ENCODE measurements around the gene VSTM5. TPM values are rescaled to one million over a fixed set of nuclear protein-coding genes. Genes with fewer than 3 reads are reported as not detected.

Gene VSTM5
- total RNA-seq, 1 experiment from 2014 or later = not detected

GRCh38 chr11:93773045-93773477 is 77.4 kb downstream of the VSTM5 start:
- no peak overlapping the region for H3K4me3 ChIP-seq (replicated peaks in 1 of 2; ENCODE audit: low read depth in 1 of 2, low read length in 2 of 2)
- ATAC-seq (peak; percentile 57; the same call in 1 of the 2 replicates), DNase-seq (ENCODE audit: low read depth, low spot score) (no peak)
- no peaks in the 10 kb centered on the region for H3K27me3 ChIP-seq (ENCODE audit: insufficient read depth, low read length)
- ChIA-PET CTCF (no interaction called here), POLR2A (no interaction called here), RAD21 (ENCODE audit: low non-redundant PET in 1 of 2, low total read pairs in 2 of 2, uncharacterized antibody in 2 of 2, unreplicated experiment in 2 of 2) (no interaction called here)
- no peak overlapping the region for H3K4me2 ChIP-seq (ENCODE audit: low read length)
- no peak overlapping the region for H3K27ac ChIP-seq (ENCODE audit: low read depth, low read length)
- no peak overlapping the region for H2AFZ ChIP-seq (ENCODE audit: low read depth, low read length, poor library complexity, severe bottlenecking)
- intact Hi-C loops (cut with micrococcal nuclease) = no loop called here
- H3K4me1 ChIP-seq (ENCODE audit: control insufficient read depth in 1 of 2, insufficient read depth in 2 of 2, low read length in 2 of 2) = no peaks in the 10 kb centered on the region
- H3K79me2 ChIP-seq (ENCODE audit: insufficient read depth, low read length) = no peaks in the 10 kb centered on the region
- H3K9me2 ChIP-seq (ENCODE audit: insufficient read depth) = no peaks in the 10 kb centered on the region
- TF ChIP-seq REST (IDR thresholded peaks at IDR 0.05; ENCODE audit: low read depth) = peak; percentile 58
- no peak for TF ChIP-seq POLR2A (IDR thresholded peaks at IDR 0.05; ENCODE audit: borderline replicate concordance, extremely low read depth, insufficient read depth, insufficient read length)
- H3K9me3 ChIP-seq (ENCODE audit: control insufficient read depth in 1 of 2, insufficient read depth in 1 of 2, low read depth in 1 of 2, low read length in 2 of 2) = no peaks in the 10 kb centered on the region
- no peaks in the 10 kb centered on the region for H4K20me1 ChIP-seq (ENCODE audit: insufficient read depth)
- no peaks in the 10 kb centered on the region for H3K36me3 ChIP-seq (ENCODE audit: control insufficient read depth in 1 of 2, insufficient read depth in 2 of 2, low read length in 2 of 2)
- no peak overlapping the region for H3K9ac ChIP-seq (ENCODE audit: low read length)
- BruUV-seq (replicated peaks) = no TSS peak

- no TSS peak for BruUV-seq (replicated peaks)
- intact Hi-C loops (cut with micrococcal nuclease) = no loop called here
- Histone ChIP-seq H3K9me2 (ENCODE audit: insufficient read depth) (no peaks in the 10 kb centered on the region), H3K9ac (ENCODE audit: low read length) (no peak overlapping the region), H2AFZ (ENCODE audit: low read depth, low read length, poor library complexity, severe bottlenecking) (no peak overlapping the region), H3K4me2 (ENCODE audit: low read length) (no peak overlapping the region), H3K27me3 (ENCODE audit: insufficient read depth, low read length) (no peaks in the 10 kb centered on the region), H4K20me1 (ENCODE audit: insufficient read depth) (no peaks in the 10 kb centered on the region), H3K27ac (ENCODE audit: low read depth, low read length) (no peak overlapping the region), H3K36me3 (ENCODE audit: control insufficient read depth in 1 of 2, insufficient read depth in 2 of 2, low read length in 2 of 2) (no peaks in the 10 kb centered on the region), H3K4me3 (replicated peaks in 1 of 2; ENCODE audit: low read depth in 1 of 2, low read length in 2 of 2) (no peak overlapping the region), H3K4me1 (ENCODE audit: control insufficient read depth in 1 of 2, insufficient read depth in 2 of 2, low read length in 2 of 2) (no peaks in the 10 kb centered on the region), H3K9me3 (ENCODE audit: control insufficient read depth in 1 of 2, insufficient read depth in 1 of 2, low read depth in 1 of 2, low read length in 2 of 2) (no peaks in the 10 kb centered on the region), H3K79me2 (ENCODE audit: insufficient read depth, low read length) (no peaks in the 10 kb centered on the region)
- ATAC-seq (no peak), DNase-seq (ENCODE audit: low read depth, low spot score) (no peak)
- POLR2A ChIA-PET = interaction anchor here (0.7 kb wide), 1 partner anchor 31 kb away, joined by 3 read pairs; the partner anchor contains the start of genes C11orf54 and TAF1D
- RAD21 ChIA-PET (ENCODE audit: low non-redundant PET in 1 of 2, low total read pairs in 2 of 2, uncharacterized antibody in 2 of 2, unreplicated experiment in 2 of 2) = no interaction called here
- CTCF ChIA-PET = no interaction called here
- TF ChIP-seq RAD21 (IDR thresholded peaks at IDR 0.05; ENCODE audit: low read depth) = no peak
- TF ChIP-seq SIN3A (IDR thresholded peaks at IDR 0.05; ENCODE audit: low read depth) = no peak
- TF ChIP-seq ZBTB33 (IDR thresholded peaks at IDR 0.05; ENCODE audit: extremely low read depth, insufficient replicate concordance, low read length) = no peak
- no peak for TF ChIP-seq JUND (IDR thresholded peaks at IDR 0.05)
- TF ChIP-seq ATF3 (IDR thresholded peaks at IDR 0.05) = no peak
- TF ChIP-seq ZFX (IDR thresholded peaks at IDR 0.05) = no peak
- TF ChIP-seq CEBPB (IDR thresholded peaks at IDR 0.05; ENCODE audit: low read depth) = no peak
- no peak for TF ChIP-seq POLR2A (IDR thresholded peaks at IDR 0.05; ENCODE audit: borderline replicate concordance, extremely low read depth, insufficient read depth, insufficient read length)
- TF ChIP-seq TCF7L2 (IDR thresholded peaks at IDR 0.05; ENCODE audit: borderline replicate concordance, extremely low read depth, insufficient read depth, insufficient read length) = no peak
These were observed 78.3 kb downstream of the VSTM5 start for GRCh38 chr11:93772123-93772522.

Measured in HCT116 (cell line).